KG1 (cell line): ENCODE data around the gene CNBP.

Source experiments
- DNase-seq: peaks from one replicate; lab custom pipeline; 2025; lab: John Stamatoyannopoulos, UW

CNBP gene

GRCh38 chr3:129130291-129130813 is 53.3 kb downstream of the CNBP start:
- DNase-seq: no peak

- DNase-seq: no peak
Observed at GRCh38 chr3:129128357-129129155, 55.1 kb downstream of the CNBP start.

GRCh38 chr3:129126726-129127280 is 56.9 kb downstream of the CNBP start:
- DNase-seq: no peak

GRCh38 chr3:129123314-129124060 is 60.2 kb downstream of the CNBP start:
- DNase-seq: no peak

- DNase-seq: no peak
Observed at GRCh38 chr3:129122412-129123011, 61.2 kb downstream of the CNBP start.

GRCh38 chr3:129121792-129122411 is 61.8 kb downstream of the CNBP start, which contains the start of gene RAB43:
RAB43 (minus strand) TSS chr3:129121804; CDS start chr3:129121489, 315 bp downstream.
- no peak for DNase-seq

- DNase-seq: no peak
Observed at GRCh38 chr3:129121016-129121791, 62.5 kb downstream of the CNBP start.

GRCh38 chr3:129120254-129121004 is 63.3 kb downstream of the CNBP start:
- peak; percentile 80 for DNase-seq

GRCh38 chr3:129119365-129120100 is 64.2 kb downstream of the CNBP start:
- no peak for DNase-seq

GRCh38 chr3:129118745-129119144 is 65.0 kb downstream of the CNBP start:
- no peak for DNase-seq
